Subcutaneous adipose tissue (tissue), 4 donors: ENCODE data around the gene TCF12. TPM values are rescaled to one million over a fixed set of nuclear protein-coding genes. Genes with fewer than 3 reads are reported as not detected.

Experiments
- total RNA-seq, 4 donors: library from RNA; depleted of rRNA; stranded (reverse); fragments of >200 nt; gene quantifications; one replicate each; pipeline ENCODE4 v1.1.0, GENCODE V29; 2016
- TF ChIP-seq, protein P1 (sequence below): fragments of 450-650 bp; IDR thresholded peaks from one replicate; pipeline ENCODE4 v1.5.1; 2016; ENCODE audit warnings: low read depth, mild to moderate bottlenecking, control low read depth, antibody characterized with exemption, moderate library complexity

The TCF12 gene
- total RNA-seq, 4 donors from 2014 or later = 138 to 171 (median 166) TPM

GRCh38 chr15:57031082-57031481 is 112.6 kb downstream of the TCF12 start:
- TF ChIP-seq, protein P1, sequence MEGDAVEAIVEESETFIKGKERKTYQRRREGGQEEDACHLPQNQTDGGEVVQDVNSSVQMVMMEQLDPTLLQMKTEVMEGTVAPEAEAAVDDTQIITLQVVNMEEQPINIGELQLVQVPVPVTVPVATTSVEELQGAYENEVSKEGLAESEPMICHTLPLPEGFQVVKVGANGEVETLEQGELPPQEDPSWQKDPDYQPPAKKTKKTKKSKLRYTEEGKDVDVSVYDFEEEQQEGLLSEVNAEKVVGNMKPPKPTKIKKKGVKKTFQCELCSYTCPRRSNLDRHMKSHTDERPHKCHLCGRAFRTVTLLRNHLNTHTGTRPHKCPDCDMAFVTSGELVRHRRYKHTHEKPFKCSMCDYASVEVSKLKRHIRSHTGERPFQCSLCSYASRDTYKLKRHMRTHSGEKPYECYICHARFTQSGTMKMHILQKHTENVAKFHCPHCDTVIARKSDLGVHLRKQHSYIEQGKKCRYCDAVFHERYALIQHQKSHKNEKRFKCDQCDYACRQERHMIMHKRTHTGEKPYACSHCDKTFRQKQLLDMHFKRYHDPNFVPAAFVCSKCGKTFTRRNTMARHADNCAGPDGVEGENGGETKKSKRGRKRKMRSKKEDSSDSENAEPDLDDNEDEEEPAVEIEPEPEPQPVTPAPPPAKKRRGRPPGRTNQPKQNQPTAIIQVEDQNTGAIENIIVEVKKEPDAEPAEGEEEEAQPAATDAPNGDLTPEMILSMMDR = no peak

GRCh38 chr15:57031605-57032004 is 113.2 kb downstream of the TCF12 start:
- TF ChIP-seq, protein P1 = no peak

DNA sequence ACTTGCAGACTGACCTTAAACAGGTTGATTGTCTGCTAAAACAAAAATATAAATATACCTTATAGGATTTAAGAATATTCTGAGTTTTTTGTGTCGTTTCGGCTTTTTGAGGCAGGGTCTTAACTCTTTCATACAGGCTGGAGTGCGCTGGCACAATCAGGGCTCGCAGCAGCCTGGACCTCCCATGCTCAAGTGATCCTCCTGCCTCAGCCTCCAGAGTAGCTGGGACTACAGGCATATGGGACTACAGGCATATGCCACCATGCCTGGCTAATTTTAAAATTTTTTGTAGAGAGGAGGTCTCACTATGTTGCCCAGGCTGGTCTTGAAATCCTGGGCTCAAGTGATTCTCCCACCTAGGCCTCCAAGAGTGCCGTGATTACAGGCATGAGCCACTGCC is 113.9 kb downstream of the TCF12 start:
- TF ChIP-seq, protein P1 = no peak

- TF ChIP-seq, protein P1 = no peak
Observed at GRCh38 chr15:57033715-57034439, 115.4 kb downstream of the TCF12 start.

GRCh38 chr15:57034613-57035012 is 116.2 kb downstream of the TCF12 start:
- TF ChIP-seq, protein P1 = no peak

- TF ChIP-seq, protein P1 = no peak
Observed at GRCh38 chr15:57035664-57036063, 117.2 kb downstream of the TCF12 start.

- TF ChIP-seq, protein P1 = no peak
Observed at GRCh38 chr15:57036352-57036751, 117.9 kb downstream of the TCF12 start.
